NCI-H1417 (cell line): Measurements from ENCODE around the gene TRIM17.

Experiments
- DNase-seq, 3 experiments: peaks; one replicate each; lab custom pipeline; 2025; lab: John Stamatoyannopoulos, UW

TRIM17 gene, protein sequence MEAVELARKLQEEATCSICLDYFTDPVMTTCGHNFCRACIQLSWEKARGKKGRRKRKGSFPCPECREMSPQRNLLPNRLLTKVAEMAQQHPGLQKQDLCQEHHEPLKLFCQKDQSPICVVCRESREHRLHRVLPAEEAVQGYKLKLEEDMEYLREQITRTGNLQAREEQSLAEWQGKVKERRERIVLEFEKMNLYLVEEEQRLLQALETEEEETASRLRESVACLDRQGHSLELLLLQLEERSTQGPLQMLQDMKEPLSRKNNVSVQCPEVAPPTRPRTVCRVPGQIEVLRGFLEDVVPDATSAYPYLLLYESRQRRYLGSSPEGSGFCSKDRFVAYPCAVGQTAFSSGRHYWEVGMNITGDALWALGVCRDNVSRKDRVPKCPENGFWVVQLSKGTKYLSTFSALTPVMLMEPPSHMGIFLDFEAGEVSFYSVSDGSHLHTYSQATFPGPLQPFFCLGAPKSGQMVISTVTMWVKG

DNA sequence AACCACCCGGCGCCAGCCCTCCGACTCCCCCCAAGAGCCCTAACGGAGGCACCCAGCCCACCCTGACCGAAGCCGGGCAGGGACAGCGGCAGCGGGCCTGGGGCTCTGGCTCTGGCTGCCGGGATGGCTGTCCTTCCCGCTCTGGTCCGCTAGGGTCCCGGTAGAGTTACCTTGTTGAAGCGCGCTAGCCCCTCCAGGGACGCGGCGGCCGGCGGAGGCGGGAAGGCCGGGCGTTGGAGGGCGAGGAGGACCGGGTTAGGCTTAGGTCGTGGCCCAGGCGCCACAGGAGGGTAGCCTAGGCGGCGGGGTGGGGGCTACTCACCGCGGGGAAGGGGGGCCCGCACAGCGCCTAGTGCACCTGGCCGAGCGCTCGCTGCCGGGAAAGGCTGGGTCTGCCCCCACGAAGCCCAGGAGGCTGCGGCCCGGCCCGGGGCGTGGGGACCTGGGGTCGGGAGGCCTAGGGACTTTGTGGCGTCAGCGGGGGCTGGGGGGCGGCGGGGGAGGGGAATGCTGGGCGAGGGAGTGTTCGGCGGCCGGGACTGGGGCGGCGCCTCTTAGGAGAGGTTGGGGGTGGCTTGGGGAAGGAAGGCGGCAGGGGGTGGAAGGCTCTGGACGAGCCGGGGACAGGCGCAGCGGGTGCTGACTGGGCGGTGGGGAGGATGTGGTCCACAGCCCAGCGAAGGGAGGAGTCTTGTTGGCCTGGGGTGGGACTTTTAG is at the start of gene TRIM17:
TRIM17 (minus strand) TSS at position 645 of the 717 bp plus-strand sequence. CDS start 1,789 bp downstream, outside the sequence.
- peak in 2 of 3 experiments; percentile 48 to 51 for DNase-seq

DNA sequence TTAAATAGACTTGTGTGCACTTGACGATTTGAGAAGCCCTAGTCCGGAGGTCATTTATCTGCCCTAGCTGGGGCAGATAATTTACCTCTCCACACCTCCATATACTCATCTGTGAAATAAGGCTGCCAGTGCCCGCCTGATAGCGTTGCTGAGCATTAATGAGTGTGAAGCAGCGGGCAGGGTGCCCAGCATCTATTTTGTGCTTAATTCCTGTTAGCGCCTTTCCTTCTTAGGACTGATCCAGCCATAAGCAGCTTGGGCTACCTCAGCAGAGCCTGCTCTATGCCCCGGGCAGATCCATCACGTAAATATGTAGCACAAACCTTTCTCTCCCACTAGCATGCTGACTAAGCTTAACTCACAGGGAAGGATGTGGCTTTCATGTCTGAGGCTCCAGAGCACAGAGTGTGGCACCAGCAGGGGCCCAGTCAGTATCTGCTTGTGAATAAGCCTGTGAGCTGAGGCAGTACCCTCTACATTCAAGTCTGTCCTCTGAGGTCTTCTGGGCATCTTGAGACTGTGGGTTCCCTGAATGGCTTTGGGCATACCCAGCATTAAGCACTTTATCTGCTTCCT is 49.0 kb upstream of the TRIM17 start:
- DNase-seq, result peak in 2 of 3 experiments; percentile 36 to 76

DNA sequence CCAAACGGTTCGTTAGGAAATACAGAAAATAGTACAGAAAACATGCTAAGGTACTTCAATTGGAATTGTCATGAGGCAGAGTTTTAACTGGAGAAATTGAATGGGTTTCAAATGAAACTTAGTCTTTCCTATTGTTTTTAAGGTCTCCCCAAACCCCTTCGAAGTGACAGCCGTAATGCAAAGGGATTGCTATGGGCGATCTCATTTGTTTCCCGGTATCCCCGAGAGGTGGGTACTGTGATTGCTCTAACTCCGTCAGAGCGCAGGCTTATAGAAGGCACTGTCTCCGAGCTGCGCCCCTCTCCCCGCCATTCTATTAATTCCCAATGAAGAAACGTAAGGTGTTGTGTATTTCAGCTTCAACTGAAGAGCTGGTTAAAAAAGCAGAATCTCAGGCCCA is 48.5 kb upstream of the TRIM17 start:
- peak in 1 of 3 experiments; percentile 76 for DNase-seq

DNA sequence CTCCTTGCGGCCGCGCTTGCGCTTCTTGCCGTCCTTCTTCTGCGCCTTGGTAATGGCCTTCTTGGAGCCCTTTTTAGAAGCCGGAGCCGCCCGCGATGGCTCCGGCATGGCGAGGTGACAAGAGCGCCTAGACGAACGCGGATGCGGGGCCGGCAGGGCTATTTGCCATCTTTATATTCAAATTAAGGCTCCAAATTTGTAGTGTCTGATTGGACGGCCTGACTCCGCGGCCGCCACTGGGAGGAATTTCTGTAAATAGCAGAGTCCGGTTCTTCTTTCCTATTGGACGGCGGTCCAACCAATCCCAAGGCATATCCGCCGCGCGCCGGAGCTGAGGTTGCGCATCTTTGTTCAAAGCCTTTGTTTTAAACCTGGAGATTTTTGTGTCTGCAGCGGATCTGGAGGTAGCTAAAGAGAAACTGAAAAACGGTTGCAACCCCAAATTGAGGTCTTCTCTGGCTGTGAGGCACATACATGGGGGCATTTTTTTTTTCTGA is 47.9 kb upstream of the TRIM17 start:
- peak in 2 of 3 experiments; percentile 88 to 96 for DNase-seq

DNA sequence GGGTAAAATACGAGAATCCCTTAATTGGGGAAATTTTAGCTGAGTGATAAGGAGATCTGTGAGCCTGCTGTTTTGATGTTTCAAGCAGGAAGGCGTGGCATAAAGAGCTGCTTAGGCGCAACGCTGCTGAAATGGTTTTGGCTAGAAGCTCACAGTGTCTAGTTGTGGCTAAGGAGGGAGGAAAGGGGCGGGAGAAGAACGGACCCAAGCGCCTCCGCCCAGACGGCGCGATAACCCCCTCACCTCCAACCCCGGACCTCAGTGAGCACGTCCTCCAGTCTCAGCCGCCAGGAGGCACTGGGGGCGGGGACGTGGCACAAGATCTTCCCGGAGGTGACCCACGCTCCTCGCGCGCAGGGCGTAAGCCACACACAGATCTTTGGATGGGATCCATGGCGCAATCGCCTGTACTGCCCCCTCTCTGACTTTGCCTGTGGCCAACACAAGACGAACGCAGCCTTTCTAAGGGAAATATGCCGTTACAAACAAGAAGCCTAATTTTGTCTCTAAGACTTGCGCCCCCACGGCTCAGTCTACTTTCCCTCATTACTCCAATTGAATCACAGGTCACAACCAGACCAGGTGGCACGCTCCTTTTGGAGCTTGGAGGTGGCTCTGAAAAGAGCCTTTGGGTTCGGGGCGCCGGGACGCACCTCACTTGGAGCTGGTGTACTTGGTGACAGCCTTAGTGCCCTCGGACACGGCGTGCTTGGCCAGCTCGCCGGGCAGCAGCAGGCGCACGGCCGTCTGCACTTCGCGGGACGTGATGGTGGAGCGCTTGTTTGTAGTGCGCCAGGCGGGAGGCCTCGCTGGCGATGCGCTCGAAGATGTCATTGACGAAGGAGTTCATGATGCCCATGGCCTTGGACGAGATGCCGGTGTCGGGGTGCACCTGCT is 47.1 kb upstream of the TRIM17 start:
- DNase-seq, result peak in 2 of 3 experiments; percentile 52 to 70

DNA sequence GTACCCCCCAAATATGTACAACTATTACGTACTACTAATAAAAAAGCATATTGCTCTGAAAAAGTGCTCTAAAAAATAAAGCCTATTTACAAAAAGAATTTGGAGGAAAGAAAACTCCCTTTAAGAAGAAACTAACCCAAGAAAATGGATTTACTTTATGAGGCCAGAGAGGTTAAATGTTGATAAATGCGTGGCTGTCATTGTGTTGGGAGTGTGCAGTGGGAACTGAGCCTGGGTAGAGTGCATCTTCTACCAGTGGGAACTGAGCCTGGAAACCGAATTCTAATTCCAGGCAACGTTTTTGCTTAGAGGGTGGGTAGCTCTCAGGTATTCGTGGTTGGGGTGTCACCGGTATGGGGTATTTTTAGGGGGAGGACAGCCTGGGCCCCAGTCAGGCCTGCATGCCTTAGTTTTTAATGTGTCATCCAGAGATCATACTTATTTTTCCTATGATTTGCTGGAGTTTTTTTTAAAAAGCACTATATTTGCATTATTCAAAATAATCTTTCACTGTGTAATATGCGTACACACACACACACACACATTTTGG is 46.4 kb upstream of the TRIM17 start:
- DNase-seq, result no peak

DNA sequence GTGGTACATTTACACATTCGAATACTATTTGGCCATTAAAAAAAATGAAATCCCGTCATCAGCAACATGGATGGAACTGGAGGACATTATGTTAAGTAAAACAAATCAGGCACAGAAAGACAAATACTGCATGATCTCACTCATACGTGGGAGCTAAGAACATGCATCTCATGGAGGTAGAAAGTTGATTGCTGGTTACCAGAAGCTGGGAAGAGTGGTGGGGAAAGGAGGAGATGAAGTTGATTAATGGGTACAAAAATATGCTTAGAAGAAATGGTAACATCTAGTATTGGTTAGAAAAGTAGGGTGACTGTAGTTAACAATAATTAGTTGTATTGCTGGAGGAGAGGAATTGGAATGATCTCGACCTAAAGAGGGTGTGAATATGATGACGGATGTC is 45.9 kb upstream of the TRIM17 start:
- DNase-seq, result no peak

DNA sequence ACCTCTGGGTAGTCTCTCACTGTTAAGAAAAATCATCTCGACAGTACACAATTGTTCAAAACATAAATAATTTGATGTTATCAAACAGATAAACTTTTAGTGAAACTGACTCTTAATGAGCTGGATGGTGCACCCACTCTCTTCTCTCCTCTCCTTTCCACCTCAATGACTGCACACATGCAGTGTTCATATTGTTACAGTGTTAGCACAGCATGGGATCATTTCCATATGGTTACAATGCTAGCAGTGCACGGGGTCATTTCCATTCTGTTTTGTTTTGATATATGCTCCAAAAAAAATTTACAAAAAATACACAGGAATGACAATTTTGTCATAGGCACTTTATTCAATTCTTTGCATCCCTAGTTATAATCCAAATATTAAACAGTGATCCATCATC is 44.2 kb upstream of the TRIM17 start:
- peak in 1 of 3 experiments; percentile 14 for DNase-seq

DNA sequence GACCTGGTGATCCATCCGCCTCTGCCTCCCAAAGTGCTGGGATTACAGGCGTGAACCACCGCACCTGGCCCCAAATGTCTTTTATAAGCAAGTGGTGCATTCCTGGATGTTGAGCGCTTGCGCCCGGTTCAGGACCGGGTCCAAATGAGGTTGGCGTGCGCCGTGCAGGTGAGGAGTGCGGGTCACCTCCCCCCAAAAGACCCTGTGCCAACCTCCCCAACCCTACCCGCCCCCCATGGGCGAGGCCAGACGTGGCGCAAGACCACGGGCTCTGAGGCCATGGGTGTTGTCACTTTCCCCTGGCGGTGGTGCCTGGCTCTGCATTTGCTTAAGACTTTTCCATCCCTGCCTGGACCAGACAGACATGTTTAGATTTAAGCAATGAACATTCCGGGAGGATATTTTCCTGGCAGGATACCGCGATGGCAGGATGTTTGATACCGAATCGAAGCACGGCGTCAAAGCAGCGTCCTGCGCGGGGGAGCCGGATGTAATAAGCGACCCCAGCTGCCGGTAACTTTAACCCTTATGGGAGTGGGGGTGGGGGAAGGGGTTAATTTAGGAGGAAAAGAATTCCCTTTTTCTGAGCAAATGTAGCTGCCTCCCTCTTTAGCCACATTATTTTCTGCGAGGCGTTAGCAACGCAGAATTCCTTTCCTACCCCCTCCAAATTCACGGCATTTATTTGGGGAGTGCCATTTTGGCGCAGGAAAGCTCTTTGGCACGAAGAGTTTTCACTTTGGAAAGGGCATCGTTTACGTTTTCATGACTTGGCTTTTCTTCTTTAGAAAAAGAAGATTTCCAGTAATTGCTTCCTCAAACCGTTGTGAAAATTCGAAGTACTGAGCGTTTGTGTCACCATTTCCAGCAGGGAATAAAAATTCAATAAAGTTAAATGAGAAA is 42.7 kb upstream of the TRIM17 start:
- DNase-seq, result peak; percentile 49 to 83 (median 64)

DNA sequence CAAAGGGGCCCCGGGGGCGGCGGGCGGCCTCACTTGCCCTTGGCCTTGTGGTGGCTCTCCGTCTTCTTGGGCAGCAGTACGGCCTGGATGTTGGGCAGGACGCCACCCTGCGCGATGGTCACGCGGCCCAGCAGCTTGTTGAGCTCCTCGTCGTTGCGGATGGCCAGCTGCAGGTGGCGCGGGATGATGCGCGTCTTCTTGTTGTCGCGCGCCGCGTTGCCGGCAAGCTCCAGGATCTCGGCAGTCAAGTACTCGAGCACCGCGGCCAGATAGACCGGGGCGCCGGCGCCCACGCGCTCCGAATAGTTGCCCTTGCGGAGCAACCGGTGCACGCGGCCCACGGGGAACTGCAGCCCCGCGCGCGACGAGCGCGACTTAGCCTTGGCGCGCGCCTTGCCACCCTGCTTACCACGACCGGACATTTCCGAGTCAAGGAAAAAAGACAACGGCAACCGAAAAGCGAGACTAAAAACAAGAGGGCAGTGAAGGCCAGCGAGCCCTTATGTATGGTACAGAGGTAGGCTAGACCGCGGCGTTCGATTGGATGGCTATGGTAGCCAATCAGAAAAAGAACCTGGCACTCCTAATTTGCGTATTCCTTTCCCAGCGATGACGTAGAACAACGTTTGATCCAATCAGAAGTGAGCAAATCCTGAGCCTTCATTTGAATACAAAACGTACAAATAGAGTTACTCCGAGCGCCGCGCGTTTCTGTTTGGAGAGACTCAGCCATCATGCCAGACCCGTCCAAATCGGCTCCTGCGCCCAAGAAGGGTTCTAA is 40.9 kb upstream of the TRIM17 start:
- DNase-seq, result peak; percentile 94 to 100 (median 97)

DNA sequence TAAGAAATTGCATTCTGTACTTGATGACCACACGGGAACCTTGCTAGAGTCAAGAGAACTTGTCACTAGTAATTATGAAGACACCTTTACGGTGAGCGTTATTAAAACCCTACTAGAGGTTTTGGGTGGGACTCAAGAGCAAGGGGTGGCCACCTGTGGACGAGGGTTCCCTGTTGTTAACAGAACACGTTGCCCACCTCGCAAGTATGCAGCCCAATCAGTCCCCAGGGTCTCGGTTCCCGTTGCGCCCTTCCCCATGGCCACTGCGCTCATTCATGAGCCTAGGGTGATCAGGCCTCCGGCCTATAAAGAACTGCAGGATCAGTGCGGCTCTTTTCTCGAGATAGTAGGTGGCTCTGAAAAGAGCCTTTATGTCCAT is 40.3 kb upstream of the TRIM17 start:
- no peak for DNase-seq

DNA sequence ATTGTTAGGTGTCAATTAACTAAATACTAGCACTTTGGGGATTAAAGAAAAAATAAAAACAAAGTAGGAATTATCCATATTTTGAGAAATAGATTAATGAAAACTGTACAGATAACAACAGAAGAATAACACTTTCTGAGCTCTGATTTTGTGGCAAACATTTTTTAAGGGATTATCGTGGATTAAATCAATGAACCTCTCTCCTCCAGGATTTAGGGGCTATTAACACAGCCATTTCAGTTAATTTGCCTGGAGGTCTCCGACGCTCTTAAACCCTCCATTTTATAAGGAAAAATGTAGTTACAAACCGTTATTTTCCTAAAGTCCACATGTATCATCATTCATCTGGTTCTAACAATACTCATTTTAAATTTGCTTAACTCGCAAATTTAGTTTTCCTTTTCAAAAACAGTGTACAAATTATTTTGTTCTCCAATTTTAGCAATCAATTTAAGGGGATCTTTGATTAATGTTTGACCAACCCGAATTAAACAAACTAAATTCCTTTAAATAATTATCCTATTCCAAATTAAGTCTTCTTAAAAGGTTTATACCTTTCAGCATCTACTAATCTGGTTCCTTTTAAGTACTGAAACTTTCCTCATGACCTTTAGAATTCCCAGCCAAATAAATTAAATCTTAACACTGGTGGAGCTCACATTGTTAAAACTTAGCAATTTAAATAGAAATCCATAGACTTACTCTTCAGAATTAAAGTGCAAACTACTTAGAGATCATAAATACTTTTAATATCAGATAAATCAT is 39.8 kb upstream of the TRIM17 start:
- no peak for DNase-seq

DNA sequence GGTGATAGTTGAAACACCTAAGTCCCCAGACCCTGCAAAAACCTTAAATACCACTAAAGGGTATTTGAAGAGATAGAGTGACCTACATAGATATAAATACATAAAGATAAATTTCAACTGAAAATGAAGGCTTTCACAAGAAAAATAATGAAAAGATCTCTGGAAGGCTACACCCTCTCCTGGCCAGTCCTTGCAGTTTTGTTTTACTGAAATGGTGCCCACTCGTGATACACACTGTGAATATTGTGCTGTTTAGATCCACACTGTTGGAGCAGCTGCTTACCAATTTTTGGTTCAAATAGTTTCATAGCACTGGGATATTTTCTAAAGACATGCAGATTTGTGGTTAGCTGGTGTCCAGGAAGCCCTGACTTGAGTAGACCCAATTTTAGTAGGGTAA is 39.1 kb upstream of the TRIM17 start:
- DNase-seq, result no peak

DNA sequence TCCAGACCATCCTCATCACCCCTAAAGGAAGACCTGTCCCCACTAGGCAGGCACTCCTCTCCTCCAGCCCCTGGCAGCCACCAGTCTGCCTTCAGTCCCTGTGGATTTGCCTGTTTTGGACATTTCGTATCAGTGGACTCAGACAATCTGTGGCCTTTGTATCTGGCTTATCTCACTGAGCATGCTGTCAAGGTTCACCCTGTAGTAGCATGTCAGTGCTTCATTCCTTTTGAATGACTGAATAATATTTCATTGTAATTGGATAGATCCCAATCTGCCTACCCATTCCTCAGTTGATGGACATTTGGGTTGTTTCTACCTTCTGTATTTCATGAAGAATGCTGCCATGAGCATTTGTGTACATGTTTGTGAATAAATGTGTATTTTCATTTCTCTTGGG is 37.6 kb upstream of the TRIM17 start:
- DNase-seq, result no peak

DNA sequence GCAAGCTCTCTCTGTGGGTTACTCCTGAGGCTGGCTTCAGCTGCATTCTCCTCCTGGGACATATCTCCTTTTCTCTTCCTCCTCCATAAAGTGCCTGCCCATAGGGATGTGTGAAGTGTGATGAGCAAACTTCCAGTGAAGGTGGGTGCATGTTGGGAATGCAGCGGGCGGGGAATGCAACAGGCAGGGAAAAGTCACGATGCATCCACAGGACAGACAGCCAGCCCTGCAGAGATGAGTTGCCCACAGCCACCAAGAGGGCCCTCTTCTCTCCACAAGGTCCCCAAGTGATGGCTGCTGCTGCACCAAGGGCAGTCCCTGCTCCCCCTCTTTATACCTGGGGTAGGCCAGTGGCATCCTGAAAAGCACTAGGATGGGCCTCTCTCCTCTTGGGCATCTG is 37.0 kb upstream of the TRIM17 start:
- DNase-seq, result no peak

DNA sequence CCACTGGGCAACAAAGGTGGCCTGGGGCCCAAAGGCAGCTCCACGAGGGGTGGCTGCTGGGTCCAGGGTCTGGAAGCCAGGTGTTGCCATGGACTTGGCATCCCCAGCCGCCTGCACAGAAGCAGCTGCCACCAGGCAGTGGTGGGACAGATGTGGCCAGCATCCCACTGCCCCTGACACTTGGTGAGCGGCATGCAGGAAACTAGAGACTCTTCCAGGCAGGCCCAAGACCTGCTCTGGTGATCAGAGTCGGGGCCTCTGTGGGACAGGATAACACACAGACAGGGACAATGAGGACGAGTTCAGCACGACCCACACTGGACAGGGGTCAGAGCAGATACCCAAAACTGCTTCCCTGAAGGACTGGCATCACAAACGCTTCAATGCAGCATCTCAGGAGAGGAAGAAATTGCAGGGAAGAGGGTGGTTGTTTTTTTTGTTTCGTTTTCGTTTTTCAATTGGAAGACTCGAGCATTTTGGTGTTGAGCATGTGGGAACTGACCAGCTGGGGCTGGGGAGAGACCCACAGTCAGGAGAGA is 36.4 kb upstream of the TRIM17 start:
- DNase-seq, result no peak

DNA sequence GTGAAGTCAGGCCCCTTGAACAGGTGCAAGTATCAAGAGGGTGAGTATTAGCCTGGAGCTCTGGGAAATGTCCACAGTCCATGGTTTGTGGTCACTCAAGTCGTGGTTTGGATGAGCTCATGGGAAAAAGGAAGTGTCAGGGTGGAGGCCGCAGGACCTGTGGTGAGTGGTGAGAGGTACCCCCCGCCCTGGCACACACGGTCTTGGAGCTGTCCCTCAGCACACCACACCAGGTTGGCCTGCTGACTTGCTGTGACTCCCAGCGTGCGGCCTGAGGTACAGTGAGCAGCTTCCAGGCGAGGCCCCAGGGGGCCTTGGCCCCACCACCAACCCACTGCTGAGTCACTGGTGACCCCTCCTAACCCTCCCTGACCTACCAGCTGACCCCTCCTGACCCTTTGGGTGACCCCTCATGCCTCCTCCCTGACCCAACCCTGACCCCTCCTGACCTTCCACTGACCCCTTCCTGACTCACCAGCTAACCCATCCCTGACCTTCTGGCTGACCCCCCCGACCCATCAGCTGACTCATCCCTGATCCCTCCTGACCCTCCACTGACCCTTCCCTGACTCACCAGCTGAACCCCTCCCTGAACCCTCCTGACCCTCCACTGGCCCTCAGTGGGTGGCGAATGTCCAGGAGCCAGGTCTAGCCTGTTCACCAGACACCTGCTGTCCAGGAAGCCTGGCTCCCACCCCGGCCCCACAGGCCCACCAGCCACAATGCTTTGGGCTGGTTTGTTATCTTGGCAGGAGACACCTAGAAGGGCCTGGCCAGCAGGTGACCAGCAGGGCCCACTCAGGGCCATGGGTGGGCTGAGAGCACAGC is 35.7 kb upstream of the TRIM17 start:
- DNase-seq, result no peak
